Stimulated activated CD8-positive, alpha-beta memory T cell treated with anti-CD3 and anti-CD28 coated beads, Interleukin-15, amount 100 ng/mL, for 48 hours (primary cell): ENCODE data around the gene FOXK2.
"Not testable (repeated sequence)": the region's sequence is repeated elsewhere in the genome, so short reads cannot be mapped to it uniquely, and the experiment has no call there.

ENCODE experiments used
- DNase-seq, 2 donors: peaks; one replicate each; pipeline ENCODE4 v3.0.0-alpha.2; 2020; ENCODE audit warnings: low read depth in 2 of 2

FOXK2 gene

GRCh38 chr17:82563745-82564144, 44.2 kb downstream of the FOXK2 start:
- not testable (repeated sequence) for DNase-seq

GRCh38 chr17:82564241-82564640, 44.7 kb downstream of the FOXK2 start:
- DNase-seq: no peak

GRCh38 chr17:82565551-82565950, 46.0 kb downstream of the FOXK2 start:
- no peak for DNase-seq

GRCh38 chr17:82566129-82566960, 46.8 kb downstream of the FOXK2 start:
- no peak for DNase-seq

GRCh38 chr17:82567286-82567685, 47.8 kb downstream of the FOXK2 start:
- DNase-seq: no peak

GRCh38 chr17:82568997-82569393, 49.5 kb downstream of the FOXK2 start:
- DNase-seq: no peak

- DNase-seq: no peak
Observed at GRCh38 chr17:82569621-82570020, 50.1 kb downstream of the FOXK2 start.

- DNase-seq: no peak
Observed at GRCh38 chr17:82570277-82570676, 50.7 kb downstream of the FOXK2 start.

GRCh38 chr17:82571855-82572254, 52.3 kb downstream of the FOXK2 start:
- DNase-seq: no peak

GRCh38 chr17:82574041-82574440, 54.5 kb downstream of the FOXK2 start:
- no peak for DNase-seq

- DNase-seq: not testable (repeated sequence)
Observed at GRCh38 chr17:82575581-82576221, 56.2 kb downstream of the FOXK2 start.

GRCh38 chr17:82577300-82577699, 57.8 kb downstream of the FOXK2 start:
- no peak for DNase-seq

- DNase-seq: not testable (repeated sequence)
Observed at GRCh38 chr17:82579969-82580368, 60.4 kb downstream of the FOXK2 start.

- no peak for DNase-seq
Observed at GRCh38 chr17:82582213-82582612, 62.7 kb downstream of the FOXK2 start.

- no peak for DNase-seq
Observed at GRCh38 chr17:82582709-82583108, 63.2 kb downstream of the FOXK2 start.

- DNase-seq: peak in 1 of 2 donors; percentile 57
Observed at GRCh38 chr17:82583720-82584234, 64.2 kb downstream of the FOXK2 start.

- not testable (repeated sequence) for DNase-seq
Observed at GRCh38 chr17:82585935-82586575, 66.5 kb downstream of the FOXK2 start.

GRCh38 chr17:82586576-82587233, 67.2 kb downstream of the FOXK2 start:
- no peak for DNase-seq

- DNase-seq: no peak
Observed at GRCh38 chr17:82587234-82588086, 67.9 kb downstream of the FOXK2 start.

GRCh38 chr17:82588266-82589175, 69.0 kb downstream of the FOXK2 start:
- DNase-seq: no peak
